K562 (cell line): Measurements from ENCODE around the gene MINPP1. TPM values are rescaled to one million over a fixed set of nuclear protein-coding genes. Genes with fewer than 3 reads are reported as not detected.

Experiments used
- BCL6 ChIP-seq: fragments of 250-450 bp; sonication (Bioruptor Pico); IDR thresholded peaks from 2 replicates; pipeline ENCODE4 v1.4.0; 2020
- BRCA1 ChIP-seq, 2 experiments: fragments of 450-650 bp in 1 of 2; sonication (generic) in 1 of 2; formaldehyde crosslinking in 1 of 2; IDR thresholded peaks; 2 replicates each; pipeline versions ENCODE4 v1.5.0 to v1.6.1; 2017 to 2020; ENCODE audit warnings: mild to moderate bottlenecking in 1 of 2, missing genetic modification reagents in 1 of 2
- CBFA2T3 ChIP-seq: fragments of 450-650 bp; IDR thresholded peaks from 2 replicates; pipeline ENCODE4 v1.6.1; 2017
- CUX1 ChIP-seq: fragments of 200-800 bp; sonication (Bioruptor generic); IDR thresholded peaks from 2 replicates; pipeline ENCODE4 v1.6.1; 2016; ENCODE audit warnings: missing genetic modification characterization, missing compliant biosample characterization
- FOXM1 ChIP-seq, 2 experiments: fragments of 450-650 bp in 1 of 2; sonication (generic) in 1 of 2; formaldehyde crosslinking in 1 of 2; IDR thresholded peaks; 2 replicates each; pipeline versions ENCODE4 v1.6.1 to v1.9.0; 2017 to 2022; ENCODE audit warnings: low read depth in 2 of 2, mild to moderate bottlenecking in 2 of 2, missing genetic modification reagents in 1 of 2, moderate library complexity in 1 of 2
- GABPB2 ChIP-seq: fragments of 250-450 bp; sonication (Bioruptor Pico); conservative IDR thresholded peaks from 2 replicates; pipeline ENCODE4 v1.5.1; 2021; ENCODE audit warnings: mild to moderate bottlenecking
- KAT2B ChIP-seq: IDR thresholded peaks from one replicate; pipeline ENCODE4 v1.6.1; 2012; ENCODE audit warnings: low read depth, mild to moderate bottlenecking, control low read depth, inconsistent platforms, low read length, moderate library complexity
- PCBP1 ChIP-seq: fragments of 200-400 bp; formaldehyde crosslinking; IDR thresholded peaks from 2 replicates; pipeline ENCODE4 v1.6.1; 2018; ENCODE audit warnings: mild to moderate bottlenecking, low read depth, low read length; ENCODE audit not compliant: poor library complexity, severe bottlenecking
- PCBP2 ChIP-seq: fragments of 200-400 bp; formaldehyde crosslinking; IDR thresholded peaks from 2 replicates; pipeline ENCODE4 v1.6.1; 2018; ENCODE audit warnings: low read length, low read depth, mild to moderate bottlenecking, moderate library complexity; ENCODE audit not compliant: poor library complexity, severe bottlenecking
- PHB ChIP-seq: fragments of 250-450 bp; sonication (Bioruptor Pico); IDR thresholded peaks from 2 replicates; pipeline ENCODE4 v1.5.0; 2021
- PHF21A ChIP-seq: fragments of 450-650 bp; IDR thresholded peaks from 2 replicates; pipeline ENCODE4 v1.6.1; 2017; ENCODE audit warnings: low read depth, borderline replicate concordance
- PYGO2 ChIP-seq: fragments of 450-650 bp; IDR thresholded peaks from 2 replicates; pipeline ENCODE4 v1.6.1; 2016; ENCODE audit warnings: mild to moderate bottlenecking, missing genetic modification characterization, moderate library complexity, missing compliant biosample characterization
- RAD51 ChIP-seq: fragments of 450-650 bp; IDR thresholded peaks from 2 replicates; pipeline ENCODE4 v1.7.1; 2016; ENCODE audit warnings: low read depth, mild to moderate bottlenecking, borderline replicate concordance
- SRSF9 ChIP-seq: fragments of 200-400 bp; formaldehyde crosslinking; IDR thresholded peaks from 2 replicates; pipeline ENCODE4 v1.6.1; 2017; ENCODE audit warnings: low read depth, low read length, borderline replicate concordance
- YY1 ChIP-seq, 3 experiments: IDR thresholded peaks; 2 replicates each; pipeline ENCODE4 v1.6.1; 2011; ENCODE audit warnings: low read length in 2 of 3, mild to moderate bottlenecking in 2 of 3, moderate library complexity in 2 of 3, borderline replicate concordance in 1 of 3, control low read depth in 1 of 3, low read depth in 1 of 3; ENCODE audit not compliant: insufficient read depth in 3 of 3, insufficient replicate concordance in 2 of 3, control insufficient read depth in 1 of 3, insufficient read length in 1 of 3; ENCODE audit errors: extremely low read depth in 1 of 3
- ZC3H11A ChIP-seq: IDR thresholded peaks from 2 replicates; pipeline ENCODE4 v1.6.1; 2012; ENCODE audit warnings: low read depth, low read length, improper control_type of control experiment
- ZNF146 ChIP-seq: IDR thresholded peaks from one replicate; pipeline ENCODE4 v1.6.1; 2018; ENCODE audit warnings: missing compliant biosample characterization; ENCODE audit not compliant: unreplicated experiment
- ZNF253 ChIP-seq: fragments of 250-450 bp; sonication (Bioruptor Pico); conservative IDR thresholded peaks from 2 replicates; pipeline ENCODE4 v1.6.1; 2021; ENCODE audit warnings: mild to moderate bottlenecking
- ZNF696 ChIP-seq: fragments of 250-450 bp; sonication (Bioruptor Pico); conservative IDR thresholded peaks from 2 replicates; pipeline ENCODE4 v1.4.0; 2020; ENCODE audit warnings: mild to moderate bottlenecking, moderate library complexity
- ZNF766 ChIP-seq: fragments of 200-800 bp; sonication (Bioruptor generic); conservative IDR thresholded peaks from 2 replicates; pipeline ENCODE4 v1.6.1; 2016; ENCODE audit warnings: missing genetic modification characterization, missing compliant biosample characterization
- ZNF79 ChIP-seq: fragments of 250-450 bp; sonication (Bioruptor Pico); IDR thresholded peaks from 2 replicates; pipeline ENCODE4 v1.4.0; 2020; ENCODE audit warnings: low read depth, mild to moderate bottlenecking, moderate library complexity
- ZSCAN32 ChIP-seq: fragments of 450-650 bp; formaldehyde crosslinking; IDR thresholded peaks from 2 replicates; pipeline ENCODE4 v1.4.0; 2020; ENCODE audit warnings: mild to moderate bottlenecking, moderate library complexity
- polyA plus RNA-seq, 8 experiments: library from polyadenylated mRNA; depleted of rRNA in 4 of 8; stranded (reverse) in 5 of 8; unstranded in 3 of 8; fragments of >200 nt; fragmentation: Nextera tagmentation in 2 of 8; fragmentation: Illumina TruSeq in 1 of 8; extraction: Ambion mirVana in 2 of 8; extraction: Trizol in 1 of 8; gene quantifications; 2 replicates each; pipeline versions ENCODE4 v1.2.1 to v1.2.3, GENCODE V29; 2011 to 2014; ENCODE audit warnings: inconsistent platforms in 1 of 8, missing spikeins in 1 of 8
- total RNA-seq, 7 experiments: library from RNA; depleted of rRNA in 6 of 7; stranded (reverse); fragments of >200 nt in 6 of 7; fragmentation: Illumina TruSeq in 2 of 7; extraction: Trizol in 2 of 7; gene quantifications; 2 replicates each; pipeline versions ENCODE4 v1.2.1 to v1.2.3, GENCODE V29; 2011 to 2021; ENCODE audit warnings: low replicate concordance in 1 of 7
- TF ChIP-seq, protein P1 (sequence below): fragments of 450-650 bp; formaldehyde crosslinking; IDR thresholded peaks from 2 replicates; pipeline ENCODE4 v1.4.0; 2022; ENCODE audit warnings: missing genetic modification characterization

Gene MINPP1
- total and polyA plus RNA-seq, 9 of the 15 experiments (the other 6 are each of a cell fraction or from before 2014, with no cell fraction given) = 11.5 to 44.5 (median 27.1) TPM

- no peak for TF ChIP-seq PHF21A
- TF ChIP-seq SRSF9 = no peak
- TF ChIP-seq BCL6 (CRISPR knock-in tag) = no peak
- TF ChIP-seq ZC3H11A = no peak
- peak; percentile 73 for TF ChIP-seq CBFA2T3
- TF ChIP-seq GABPB2 (CRISPR knock-in tag) = no peak
- TF ChIP-seq BRCA1 (IDR thresholded peaks at IDR 0.05) = no peak
- TF ChIP-seq BRCA1 (CRISPR knock-in tag; IDR thresholded peaks at IDR 0.05) = no peak
- TF ChIP-seq KAT2B = no peak
- 0 out of 2 replicates have a peak, but pooled peaks have one; percentile 33 for TF ChIP-seq ZNF766 (CRISPR knock-in tag)
- no peak for TF ChIP-seq ZSCAN32 (CRISPR knock-in tag)
- no peak for TF ChIP-seq ZNF696 (CRISPR knock-in tag)
- TF ChIP-seq PYGO2 = no peak
- TF ChIP-seq, protein P1, sequence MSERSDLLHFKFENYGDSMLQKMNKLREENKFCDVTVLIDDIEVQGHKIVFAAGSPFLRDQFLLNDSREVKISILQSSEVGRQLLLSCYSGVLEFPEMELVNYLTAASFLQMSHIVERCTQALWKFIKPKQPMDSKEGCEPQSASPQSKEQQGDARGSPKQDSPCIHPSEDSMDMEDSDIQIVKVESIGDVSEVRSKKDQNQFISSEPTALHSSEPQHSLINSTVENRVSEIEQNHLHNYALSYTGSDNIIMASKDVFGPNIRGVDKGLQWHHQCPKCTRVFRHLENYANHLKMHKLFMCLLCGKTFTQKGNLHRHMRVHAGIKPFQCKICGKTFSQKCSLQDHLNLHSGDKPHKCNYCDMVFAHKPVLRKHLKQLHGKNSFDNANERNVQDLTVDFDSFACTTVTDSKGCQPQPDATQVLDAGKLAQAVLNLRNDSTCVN (CRISPR knock-in tag) = no peak
- no peak for TF ChIP-seq RAD51
- peak; percentile 78; the same call in 1 of the 2 replicates for TF ChIP-seq CUX1 (CRISPR knock-in tag)
- no peak for TF ChIP-seq YY1 (IDR thresholded peaks at IDR 0.05; ENCODE audit: borderline replicate concordance in 1 of 3, control insufficient read depth in 1 of 3, extremely low read depth in 1 of 3, insufficient read depth in 3 of 3, insufficient read length in 1 of 3, insufficient replicate concordance in 2 of 3, low read depth in 1 of 3, low read length in 2 of 3)
- no peak for TF ChIP-seq ZNF253
- no peak for TF ChIP-seq ZNF146 (CRISPR knock-in tag)
- no peak for TF ChIP-seq PCBP2
- no peak for TF ChIP-seq PHB (CRISPR knock-in tag)
- TF ChIP-seq FOXM1 (IDR thresholded peaks at IDR 0.05; ENCODE audit: low read depth) = no peak
- TF ChIP-seq FOXM1 (CRISPR knock-in tag; IDR thresholded peaks at IDR 0.05; ENCODE audit: low read depth) = no peak
- TF ChIP-seq ZNF79 (CRISPR knock-in tag) = no peak
- no peak for TF ChIP-seq PCBP1
Observed at GRCh38 chr10:87547734-87548311, 43.1 kb downstream of the MINPP1 start (continued).
